Chondrocyte (in vitro differentiated cells): ENCODE data around the gene MTO1. TPM values are rescaled to one million over a fixed set of nuclear protein-coding genes. Genes with fewer than 3 reads are reported as not detected.
"Not testable (repeated sequence)": the region's sequence is repeated elsewhere in the genome, so short reads cannot be mapped to it uniquely, and the experiment has no call there.

Experiments
- DNase-seq: peaks from one replicate; pipeline ENCODE4 v3.0.0; 2021; ENCODE audit warnings: mixed read lengths, low spot score
- H3K27ac Mint-ChIP-seq: one replicate; pipeline ENCODE4 v1.8.0; 2021; ENCODE audit warnings: mild to moderate bottlenecking, moderate library complexity, mixed read lengths; ENCODE audit not compliant: unreplicated experiment
- H3K27me3 Mint-ChIP-seq: 2 replicates; pipeline ENCODE4 v1.8.0; 2021; ENCODE audit warnings: low read depth, mixed read lengths
- H3K36me3 Mint-ChIP-seq: 2 replicates; pipeline ENCODE4 v1.8.0; 2021; ENCODE audit warnings: low read depth, mixed read lengths
- H3K4me1 Mint-ChIP-seq: 2 replicates; pipeline ENCODE4 v1.8.0; 2021; ENCODE audit warnings: low read depth, mild to moderate bottlenecking, mixed read lengths
- H3K4me3 Mint-ChIP-seq: one replicate; pipeline ENCODE4 v1.8.0; 2021; ENCODE audit warnings: mild to moderate bottlenecking, moderate library complexity, mixed read lengths; ENCODE audit not compliant: unreplicated experiment
- H3K9me3 Mint-ChIP-seq: 2 replicates; pipeline ENCODE4 v1.8.0; 2021; ENCODE audit warnings: low read depth, mixed read lengths
- total RNA-seq: library from RNA; stranded (reverse); gene quantifications from 3 replicates; pipeline ENCODE4 v1.2.1, GENCODE V29; 2021
- TF ChIP-seq, protein P1 (sequence below): fragments of 200-600 bp; sonication (generic); IDR thresholded peaks from 2 replicates; pipeline ENCODE4 v1.5.0; 2021; ENCODE audit warnings: antibody characterized with exemption, mild to moderate bottlenecking, moderate library complexity

MTO1 gene
- total RNA-seq, 1 donor from 2014 or later = 25.6 TPM

DNA sequence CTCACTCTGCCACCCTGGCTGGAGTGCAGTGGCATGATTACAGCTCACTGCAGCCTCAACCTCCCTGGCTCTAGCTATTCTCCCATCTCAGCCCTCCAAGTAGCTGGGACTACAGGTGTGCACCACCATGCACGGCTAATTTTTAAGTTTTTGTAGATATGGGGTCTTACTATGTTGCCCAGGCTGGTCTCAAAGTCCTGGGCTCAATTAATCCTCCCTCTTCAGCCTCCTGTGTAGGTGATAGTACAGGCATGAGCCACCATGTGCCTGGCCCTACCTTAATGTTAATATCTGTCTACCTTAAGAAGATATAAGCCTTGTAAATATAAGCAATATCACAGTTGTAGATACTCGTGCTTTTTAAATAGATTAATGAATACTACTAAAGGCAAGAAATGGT lies 42.6 kb downstream of the MTO1 start:
- no peak overlapping the region for H3K4me3 Mint-ChIP-seq
- peaks cover 2% of the 10 kb centered on the region for H3K9me3 Mint-ChIP-seq
- H3K36me3 Mint-ChIP-seq = peaks cover 12% of the 10 kb centered on the region
- TF ChIP-seq, protein P1, sequence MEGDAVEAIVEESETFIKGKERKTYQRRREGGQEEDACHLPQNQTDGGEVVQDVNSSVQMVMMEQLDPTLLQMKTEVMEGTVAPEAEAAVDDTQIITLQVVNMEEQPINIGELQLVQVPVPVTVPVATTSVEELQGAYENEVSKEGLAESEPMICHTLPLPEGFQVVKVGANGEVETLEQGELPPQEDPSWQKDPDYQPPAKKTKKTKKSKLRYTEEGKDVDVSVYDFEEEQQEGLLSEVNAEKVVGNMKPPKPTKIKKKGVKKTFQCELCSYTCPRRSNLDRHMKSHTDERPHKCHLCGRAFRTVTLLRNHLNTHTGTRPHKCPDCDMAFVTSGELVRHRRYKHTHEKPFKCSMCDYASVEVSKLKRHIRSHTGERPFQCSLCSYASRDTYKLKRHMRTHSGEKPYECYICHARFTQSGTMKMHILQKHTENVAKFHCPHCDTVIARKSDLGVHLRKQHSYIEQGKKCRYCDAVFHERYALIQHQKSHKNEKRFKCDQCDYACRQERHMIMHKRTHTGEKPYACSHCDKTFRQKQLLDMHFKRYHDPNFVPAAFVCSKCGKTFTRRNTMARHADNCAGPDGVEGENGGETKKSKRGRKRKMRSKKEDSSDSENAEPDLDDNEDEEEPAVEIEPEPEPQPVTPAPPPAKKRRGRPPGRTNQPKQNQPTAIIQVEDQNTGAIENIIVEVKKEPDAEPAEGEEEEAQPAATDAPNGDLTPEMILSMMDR = no peak
- H3K4me1 Mint-ChIP-seq = no peaks in the 10 kb centered on the region
- H3K27me3 Mint-ChIP-seq = no peaks in the 10 kb centered on the region
- no peak overlapping the region for H3K27ac Mint-ChIP-seq
- no peak for DNase-seq

DNA sequence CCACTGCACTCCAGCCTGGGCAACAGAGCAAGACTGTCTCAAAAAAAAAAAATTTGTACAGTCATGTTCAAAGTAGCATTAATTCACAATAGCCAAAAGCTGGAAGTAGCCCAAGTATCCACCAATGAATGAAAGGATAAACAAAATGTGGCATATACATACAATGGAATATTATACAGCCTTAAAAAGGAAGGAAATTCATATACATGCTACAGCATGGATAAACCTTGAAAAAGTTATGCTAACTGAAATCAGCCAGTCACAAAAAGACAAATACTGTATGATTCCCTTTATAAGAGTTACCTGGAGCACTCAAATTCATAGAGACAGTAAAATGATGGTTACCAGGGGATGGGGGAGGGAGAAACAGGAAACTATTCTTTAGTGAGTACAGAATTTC lies 43.6 kb downstream of the MTO1 start:
- no peak for DNase-seq
- H3K4me3 Mint-ChIP-seq = no peak overlapping the region
- H3K27ac Mint-ChIP-seq = no peak overlapping the region
- H3K27me3 Mint-ChIP-seq = no peaks in the 10 kb centered on the region
- peaks cover 11% of the 10 kb centered on the region for H3K36me3 Mint-ChIP-seq
- TF ChIP-seq, protein P1 = no peak
- H3K9me3 Mint-ChIP-seq = peaks cover 2% of the 10 kb centered on the region
- H3K4me1 Mint-ChIP-seq = no peaks in the 10 kb centered on the region

DNA sequence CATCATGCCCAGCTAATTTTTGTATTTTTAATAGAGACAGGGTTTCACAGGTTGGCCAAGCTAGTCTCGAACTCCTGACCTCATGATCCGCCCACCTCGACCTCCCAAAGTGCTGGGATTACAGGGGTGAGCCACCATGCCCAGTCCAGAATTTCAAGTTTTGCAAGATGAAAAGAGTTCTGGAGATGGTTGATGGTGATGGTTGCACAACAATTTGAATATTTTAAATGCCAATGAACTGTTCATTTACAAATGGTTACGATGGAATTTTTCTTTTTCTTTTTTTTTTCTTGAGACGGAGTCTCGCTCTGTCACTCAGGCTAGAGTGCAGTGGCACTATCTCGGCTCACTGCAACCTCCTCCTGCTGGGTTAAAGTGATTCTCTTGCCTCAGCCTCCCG lies 44.2 kb downstream of the MTO1 start:
- not testable (repeated sequence) for H3K36me3 Mint-ChIP-seq, H3K9me3 Mint-ChIP-seq, DNase-seq, H3K4me1 Mint-ChIP-seq, H3K27me3 Mint-ChIP-seq, H3K27ac Mint-ChIP-seq, H3K4me3 Mint-ChIP-seq

DNA sequence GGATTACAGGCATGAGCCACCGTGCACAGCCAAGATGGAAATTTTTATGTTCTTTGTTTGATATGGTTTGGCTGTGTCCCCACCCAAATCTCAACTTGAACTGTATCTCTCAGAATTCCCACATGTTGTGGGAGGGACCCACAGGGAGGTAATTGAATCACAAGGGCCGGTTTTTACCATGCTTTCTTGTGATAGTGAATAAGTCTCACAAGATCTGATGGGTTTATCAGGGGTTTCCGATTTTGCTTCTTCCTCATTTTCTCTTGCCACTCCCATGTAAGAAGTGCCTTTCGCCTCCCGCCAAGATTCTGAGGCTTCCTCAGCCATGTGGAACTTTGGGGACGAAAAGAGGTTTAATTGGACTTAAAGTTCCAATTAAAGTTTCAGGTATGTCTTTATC lies 44.7 kb downstream of the MTO1 start:
- Mint-ChIP-seq H3K36me3 (peaks cover 9% of the 10 kb centered on the region), H3K27ac (no peak overlapping the region), H3K4me1 (no peaks in the 10 kb centered on the region), H3K4me3 (no peak overlapping the region), H3K9me3 (peaks cover 2% of the 10 kb centered on the region), H3K27me3 (no peaks in the 10 kb centered on the region)
- DNase-seq = no peak
- TF ChIP-seq, protein P1 = no peak

DNA sequence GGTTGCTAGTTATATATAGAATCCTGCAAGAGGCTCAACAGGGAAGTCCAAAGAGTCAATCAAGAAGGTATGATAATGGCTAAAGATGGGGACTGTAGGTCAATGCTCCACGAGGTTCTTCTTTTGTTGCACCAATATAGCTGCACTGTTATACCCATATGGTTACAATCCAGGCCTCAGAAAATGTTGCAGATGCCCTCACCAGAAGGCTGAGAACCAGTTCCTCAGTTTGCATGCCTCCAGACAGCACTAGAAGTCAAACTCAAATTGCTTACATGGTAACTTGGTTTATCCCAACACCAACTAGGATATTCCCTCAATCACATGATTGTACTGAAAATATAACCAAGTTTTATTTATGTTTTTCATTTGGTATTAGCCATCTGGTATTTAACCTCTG lies 47.2 kb downstream of the MTO1 start:
- no peak for DNase-seq
- Mint-ChIP-seq H3K4me1 (no peaks in the 10 kb centered on the region), H3K27me3 (no peaks in the 10 kb centered on the region), H3K4me3 (no peak overlapping the region), H3K27ac (no peak overlapping the region), H3K9me3 (peaks cover 2% of the 10 kb centered on the region), H3K36me3 (peaks cover 5% of the 10 kb centered on the region)
- TF ChIP-seq, protein P1 = no peak

DNA sequence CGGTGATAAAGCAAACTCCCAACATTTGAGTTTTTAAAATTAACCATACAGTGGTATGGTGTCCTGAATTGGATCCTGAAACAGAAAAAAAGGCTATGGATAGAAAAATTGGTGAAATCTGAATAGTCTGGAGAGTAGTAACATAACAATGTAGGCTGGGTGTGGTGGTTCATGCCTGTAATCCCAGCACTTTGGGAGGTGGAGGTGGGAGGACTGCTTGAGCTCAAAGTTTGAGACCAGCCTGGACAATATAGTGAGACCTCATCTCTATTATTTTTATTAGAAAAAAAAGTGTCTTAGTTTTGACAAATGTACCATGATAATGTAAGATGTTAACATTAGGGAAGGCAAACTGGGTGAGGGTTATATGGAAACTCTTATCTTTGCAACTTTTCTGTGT lies 48.3 kb downstream of the MTO1 start:
- Mint-ChIP-seq H3K9me3 (peaks cover 2% of the 10 kb centered on the region), H3K27me3 (no peaks in the 10 kb centered on the region), H3K4me1 (peaks cover 3% of the 10 kb centered on the region), H3K4me3 (no peak overlapping the region), H3K36me3 (no peaks in the 10 kb centered on the region), H3K27ac (peak overlapping the region; percentile 1)
- DNase-seq = no peak
- TF ChIP-seq, protein P1 = no peak
